ENCODE measurements around the gene PRAC1.

Gene PRAC1

DNA sequence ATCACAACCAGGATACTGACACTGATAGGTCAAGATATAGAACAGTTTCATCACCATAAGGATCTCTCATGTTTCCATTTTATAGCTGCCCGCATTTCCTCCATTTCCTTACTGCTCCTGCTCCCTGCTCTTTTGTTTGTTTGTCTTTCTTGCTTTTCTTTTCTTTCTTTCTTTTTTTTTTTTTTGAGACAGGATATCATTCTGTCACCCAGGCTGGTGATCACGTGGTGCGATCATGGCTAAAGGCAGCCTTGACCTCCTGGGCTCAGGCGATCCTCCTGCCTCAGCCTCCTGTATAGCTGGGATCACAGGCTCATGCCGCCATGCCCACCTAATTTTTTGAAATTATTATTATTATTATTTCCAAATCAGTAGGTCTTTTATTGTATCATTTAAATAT lies 31.7 kb downstream of the PRAC1 start:
- Histone ChIP-seq H3K4me1 (ENCODE audit: control insufficient read depth, insufficient read depth, low read length) (no peaks in the 10 kb centered on the region), H3K36me3 (ENCODE audit: control insufficient read depth, insufficient read depth, low read length) (no peaks in the 10 kb centered on the region), H3K4me3 (ENCODE audit: low read length) (no peak overlapping the region), H3K27me3 (ENCODE audit: control insufficient read depth, insufficient read depth, low read length) (no peaks in the 10 kb centered on the region), H3K9me3 (ENCODE audit: control insufficient read depth, insufficient read depth, low read length) (no peaks in the 10 kb centered on the region), H3K27ac (ENCODE audit: low read length) (no peak overlapping the region)
- no CpG with 5 or more reads among the region's 5 CpGs for WGBS (ENCODE audit: insufficient coverage, insufficient read length)
- DNase-seq (ENCODE audit: low read depth, low spot score) = no peak

DNA sequence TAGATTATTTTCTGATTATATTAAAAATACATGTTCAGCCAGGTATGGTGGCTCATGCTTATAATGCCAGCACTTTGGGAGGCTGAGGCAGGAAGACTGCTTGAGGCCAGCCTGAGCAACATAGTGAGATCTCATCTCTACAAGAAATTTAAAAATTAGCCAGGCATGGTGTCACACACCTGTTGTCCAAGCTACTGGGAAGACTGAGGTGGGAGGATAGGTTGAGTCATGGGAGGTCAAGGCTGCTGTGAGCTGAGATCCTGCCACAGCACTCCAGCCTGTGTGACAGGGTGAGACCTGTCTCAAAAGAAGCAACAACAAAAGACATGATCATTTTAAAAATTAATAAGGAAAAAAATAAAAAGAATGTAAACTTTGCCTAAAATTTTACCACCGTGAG lies 40.7 kb downstream of the PRAC1 start:
- peaks cover 12% of the 10 kb centered on the region for H3K27me3 ChIP-seq (ENCODE audit: control insufficient read depth, insufficient read depth, low read length)
- no CpG with 5 or more reads among the region's 1 CpG for WGBS (ENCODE audit: insufficient coverage, insufficient read length)
- no peak overlapping the region for H3K27ac ChIP-seq (ENCODE audit: low read length)
- H3K36me3 ChIP-seq (ENCODE audit: control insufficient read depth, insufficient read depth, low read length) = no peaks in the 10 kb centered on the region
- DNase-seq (ENCODE audit: low read depth, low spot score) = no peak
- H3K4me3 ChIP-seq (ENCODE audit: low read length) = no peak overlapping the region
- no peaks in the 10 kb centered on the region; the same call in 1 of the 2 replicates for H3K4me1 ChIP-seq (ENCODE audit: control insufficient read depth, insufficient read depth, low read length)
- H3K9me3 ChIP-seq (ENCODE audit: control insufficient read depth, insufficient read depth, low read length) = no peaks in the 10 kb centered on the region

DNA sequence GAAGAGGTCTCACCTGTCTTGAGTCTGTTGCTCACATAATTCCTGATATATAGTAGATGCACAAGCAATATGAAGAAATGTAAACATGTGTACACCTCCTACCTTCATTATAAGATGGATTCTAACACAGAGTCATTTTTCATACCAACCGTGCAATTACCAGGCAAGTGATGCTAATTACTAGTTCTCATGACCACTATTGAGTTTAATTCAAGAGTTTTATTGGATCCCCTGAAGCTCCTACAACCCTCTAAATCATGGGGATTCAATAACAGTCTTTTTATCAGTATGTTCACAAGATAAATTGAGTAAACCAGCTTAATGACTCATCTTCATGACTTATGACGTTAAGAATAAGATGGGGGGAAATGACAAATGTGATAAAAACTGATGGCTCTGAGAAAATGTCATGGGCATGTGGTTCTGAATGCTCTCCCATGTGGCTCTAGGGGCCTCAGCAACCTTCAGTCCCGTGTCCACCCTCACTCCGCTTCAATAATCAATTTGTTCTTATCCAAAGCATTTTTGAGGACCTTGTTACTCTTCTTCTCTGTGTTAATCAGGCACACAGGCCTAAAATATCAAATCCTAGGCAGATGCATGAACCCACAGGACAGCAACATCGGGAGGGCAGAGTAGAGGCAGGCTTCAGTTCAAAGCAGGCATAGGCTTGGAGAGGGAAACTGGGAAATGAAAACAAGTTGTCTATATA lies 42.8 kb downstream of the PRAC1 start:
- no CpG with 5 or more reads among the region's 5 CpGs for WGBS (ENCODE audit: insufficient coverage, insufficient read length)
- Histone ChIP-seq H3K27ac (ENCODE audit: low read length) (no peak overlapping the region), H3K36me3 (ENCODE audit: control insufficient read depth, insufficient read depth, low read length) (no peaks in the 10 kb centered on the region), H3K9me3 (ENCODE audit: control insufficient read depth, insufficient read depth, low read length) (no peaks in the 10 kb centered on the region), H3K4me1 (ENCODE audit: control insufficient read depth, insufficient read depth, low read length) (no peaks in the 10 kb centered on the region; the same call in 1 of the 2 replicates), H3K4me3 (ENCODE audit: low read length) (no peak overlapping the region), H3K27me3 (ENCODE audit: control insufficient read depth, insufficient read depth, low read length) (peaks cover 12% of the 10 kb centered on the region)
- no peak for DNase-seq (ENCODE audit: low read depth, low spot score)

DNA sequence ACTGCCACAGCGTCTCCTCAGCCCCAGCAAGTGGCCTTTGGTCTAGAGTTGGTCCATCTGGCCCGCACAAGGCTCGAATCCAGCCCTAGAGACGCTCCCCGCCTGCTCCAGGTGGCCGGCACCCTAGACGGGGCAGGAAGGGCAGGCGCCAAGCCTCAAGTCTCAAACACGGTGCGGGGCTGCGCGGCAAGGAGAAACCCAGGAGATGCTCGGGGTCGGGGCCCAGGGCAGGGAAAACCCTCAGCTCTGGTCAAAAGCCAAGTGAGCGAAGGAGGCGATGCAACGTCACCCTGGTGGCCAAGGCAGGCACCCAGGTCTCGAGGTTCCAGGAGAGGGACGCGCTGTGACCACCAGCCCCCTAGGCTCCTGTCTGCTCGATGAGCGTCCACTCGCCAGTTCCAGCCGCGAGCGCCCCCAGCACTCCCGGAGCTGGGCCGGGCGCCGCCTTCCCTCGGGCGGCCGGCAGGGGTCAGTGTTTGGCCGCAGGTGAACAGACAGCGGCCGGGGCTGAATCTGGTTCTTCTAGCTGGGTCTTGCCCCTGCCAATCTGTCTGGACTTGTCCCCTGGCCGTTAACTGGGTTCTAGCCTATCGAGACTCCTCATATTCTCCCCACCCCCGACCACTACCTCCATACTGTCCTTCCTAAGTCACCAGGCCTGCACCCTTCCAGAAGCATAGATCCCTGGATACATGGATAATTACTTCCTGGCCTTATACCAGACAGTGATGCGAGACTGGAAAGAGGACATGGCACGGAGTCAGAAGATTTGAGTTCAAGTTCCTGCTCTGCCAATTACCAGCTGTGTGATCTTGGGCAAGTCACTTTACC lies 44.0 kb downstream of the PRAC1 start:
- H3K27me3 ChIP-seq (ENCODE audit: control insufficient read depth, insufficient read depth, low read length) = peaks cover 12% of the 10 kb centered on the region
- H3K27ac ChIP-seq (ENCODE audit: low read length) = no peak overlapping the region
- no peaks in the 10 kb centered on the region for H3K36me3 ChIP-seq (ENCODE audit: control insufficient read depth, insufficient read depth, low read length)
- no peaks in the 10 kb centered on the region; the same call in 1 of the 2 replicates for H3K4me1 ChIP-seq (ENCODE audit: control insufficient read depth, insufficient read depth, low read length)
- WGBS (ENCODE audit: insufficient coverage, insufficient read length) = no CpG with 5 or more reads among the region's 41 CpGs
- DNase-seq (ENCODE audit: low read depth, low spot score) = peak; percentile 54
- no peaks in the 10 kb centered on the region for H3K9me3 ChIP-seq (ENCODE audit: control insufficient read depth, insufficient read depth, low read length)
- H3K4me3 ChIP-seq (ENCODE audit: low read length) = peak overlapping the region; percentile 31; the same call in 1 of the 2 replicates

DNA sequence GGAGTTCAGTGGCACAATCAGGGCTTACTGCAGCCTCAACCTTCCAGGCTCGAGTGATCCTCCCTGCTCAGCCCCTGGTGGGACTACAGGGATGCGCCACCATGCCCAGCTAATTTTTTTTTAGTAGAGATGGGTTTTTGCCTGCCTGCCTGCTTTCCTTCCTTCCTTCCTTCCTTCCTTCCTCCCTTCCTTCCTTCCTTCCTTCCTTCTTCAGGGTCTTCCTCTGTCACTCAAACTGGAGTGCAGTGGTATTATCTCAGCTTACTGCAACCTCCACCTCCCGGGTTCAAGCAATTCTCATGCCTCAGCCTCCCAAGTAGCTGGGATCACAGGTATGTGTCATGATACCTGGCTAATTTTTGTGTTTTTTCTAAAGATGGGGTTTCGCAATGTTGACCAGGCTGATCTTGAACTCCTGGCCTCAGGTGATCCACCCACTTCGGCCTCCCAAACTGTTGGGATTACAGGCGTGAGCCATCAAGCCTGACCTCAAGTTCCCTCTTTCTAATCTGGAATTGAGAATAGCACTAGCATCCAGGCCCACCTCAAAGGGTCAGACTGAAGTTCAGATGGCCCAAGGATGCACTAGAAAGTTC lies 45.3 kb downstream of the PRAC1 start:
- no peak overlapping the region for H3K4me3 ChIP-seq (ENCODE audit: low read length)

DNA sequence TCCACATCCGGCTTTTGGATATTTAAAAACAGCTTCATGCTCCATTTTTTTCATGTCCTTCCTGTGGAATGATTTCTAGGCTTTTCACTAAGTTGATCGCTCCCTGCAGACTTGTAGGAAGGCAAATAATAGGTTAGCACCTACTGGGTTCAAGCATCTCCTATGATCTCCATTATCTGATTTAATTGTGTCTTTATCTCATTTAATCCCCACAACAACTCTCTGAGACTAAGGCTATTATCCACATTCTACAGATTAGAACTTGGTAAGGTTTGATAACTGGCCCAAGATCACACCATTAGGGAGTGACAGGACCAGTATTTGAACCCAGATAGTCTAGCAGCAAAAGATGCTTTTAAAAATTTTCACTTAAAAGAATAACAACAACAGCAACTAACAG lies 50.0 kb downstream of the PRAC1 start:
- peaks cover 4% of the 10 kb centered on the region for H3K27me3 ChIP-seq (ENCODE audit: control insufficient read depth, insufficient read depth, low read length)
- DNase-seq (ENCODE audit: low read depth, low spot score) = no peak

More for the DNA sequence above, 45.3 kb downstream of the PRAC1 start:
- Histone ChIP-seq H3K9me3 (ENCODE audit: control insufficient read depth, insufficient read depth, low read length) (no peaks in the 10 kb centered on the region), H3K4me1 (ENCODE audit: control insufficient read depth, insufficient read depth, low read length) (no peaks in the 10 kb centered on the region; the same call in 1 of the 2 replicates), H3K27ac (ENCODE audit: low read length) (no peak overlapping the region), H3K27me3 (ENCODE audit: control insufficient read depth, insufficient read depth, low read length) (peaks cover 12% of the 10 kb centered on the region), H3K36me3 (ENCODE audit: control insufficient read depth, insufficient read depth, low read length) (no peaks in the 10 kb centered on the region)
- DNase-seq (ENCODE audit: low read depth, low spot score) = no peak
- WGBS (ENCODE audit: insufficient coverage, insufficient read length) = no CpG with 5 or more reads among the region's 6 CpGs

More for the DNA sequence above, 50.0 kb downstream of the PRAC1 start:
- Histone ChIP-seq H3K4me1 (ENCODE audit: control insufficient read depth, insufficient read depth, low read length) (no peaks in the 10 kb centered on the region), H3K27ac (ENCODE audit: low read length) (no peak overlapping the region), H3K4me3 (ENCODE audit: low read length) (no peak overlapping the region), H3K36me3 (ENCODE audit: control insufficient read depth, insufficient read depth, low read length) (no peaks in the 10 kb centered on the region), H3K9me3 (ENCODE audit: control insufficient read depth, insufficient read depth, low read length) (no peaks in the 10 kb centered on the region)
- WGBS (ENCODE audit: insufficient coverage, insufficient read length) = no CpG with 5 or more reads among the region's 2 CpGs

All from iPS DF 6.9 (cell line).